Stimulated activated naive CD4-positive, alpha-beta T cell (primary cell): ENCODE data around the gene SURF1.
A peak's percentile ranks its signal among the peaks of the same experiment; 100 is the strongest.
"Not testable (repeated sequence)": the region's sequence is repeated elsewhere in the genome, so short reads cannot be mapped to it uniquely, and the experiment has no call there.

Experiments used
- DNase-seq, 6 experiments: peaks; one replicate each; lab custom pipeline; 2025; lab: John Stamatoyannopoulos, UW

SURF1 gene

DNA sequence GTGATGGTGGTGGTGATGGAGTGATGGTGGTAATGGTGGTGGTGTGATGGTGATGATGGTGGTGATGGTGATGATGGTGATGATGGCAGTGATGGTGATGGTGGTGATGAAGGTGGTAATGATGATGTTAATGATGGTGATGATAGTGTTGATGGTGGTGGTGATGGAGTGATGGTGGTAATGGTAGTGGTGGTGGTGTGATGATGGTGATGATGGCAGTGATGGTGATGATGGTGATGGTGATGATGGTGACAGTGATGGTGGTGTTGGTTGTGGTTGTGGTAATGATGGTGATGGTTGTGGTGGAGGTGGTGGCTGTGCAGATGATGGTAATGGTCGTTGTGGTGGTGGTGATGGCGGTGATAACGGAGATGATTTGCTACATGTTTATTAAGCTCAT is 27.2 kb upstream of the SURF1 start:
- DNase-seq, result no peak

DNA sequence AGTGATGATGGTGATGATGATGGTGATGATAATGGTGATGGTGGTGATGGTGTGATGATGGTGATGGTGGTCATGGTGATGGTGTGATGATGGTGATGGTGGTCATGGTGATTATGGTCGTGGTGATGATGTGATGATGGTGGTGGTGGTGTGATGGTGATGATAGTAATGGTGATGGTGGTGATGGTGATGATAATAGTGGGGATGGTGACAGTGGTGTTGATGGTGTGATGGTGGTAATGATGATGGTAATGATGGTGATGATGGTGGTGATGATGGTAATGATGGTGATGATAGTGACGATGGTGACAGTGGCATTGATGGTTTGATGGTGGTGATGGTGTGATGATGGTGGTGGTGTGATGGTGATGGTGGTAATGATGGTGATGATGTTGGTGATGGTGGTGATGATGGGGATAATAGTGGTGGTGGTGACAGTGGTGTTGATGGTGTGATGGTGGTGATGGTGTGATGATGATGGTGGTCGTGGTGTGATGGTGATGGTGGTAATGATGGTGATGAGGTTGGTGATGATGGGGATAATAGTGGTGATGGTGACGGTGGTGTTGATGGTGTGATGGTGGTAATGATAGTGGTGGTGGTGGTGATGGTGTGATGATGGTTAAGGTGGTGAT is 26.3 kb upstream of the SURF1 start:
- no peak for DNase-seq

DNA sequence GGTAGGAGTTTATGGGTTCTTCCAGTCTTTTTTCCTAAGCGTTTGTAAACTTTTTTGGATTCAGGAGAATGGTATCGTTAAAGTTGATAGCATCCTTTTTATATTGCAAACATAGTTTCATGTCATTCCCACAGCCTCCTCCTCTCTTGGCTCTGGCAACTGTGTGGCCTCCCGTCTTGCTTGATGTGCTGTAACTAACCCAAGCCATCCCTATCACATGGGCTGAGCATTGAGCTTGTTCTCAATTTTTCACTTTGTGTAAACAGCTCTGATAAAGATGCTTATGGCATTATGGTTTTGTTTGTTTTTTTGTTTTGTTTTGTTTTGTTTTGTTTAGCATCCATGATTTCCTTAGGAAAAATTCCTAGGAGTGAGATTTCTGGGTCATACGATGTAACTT is 24.4 kb upstream of the SURF1 start:
- no peak for DNase-seq

DNA sequence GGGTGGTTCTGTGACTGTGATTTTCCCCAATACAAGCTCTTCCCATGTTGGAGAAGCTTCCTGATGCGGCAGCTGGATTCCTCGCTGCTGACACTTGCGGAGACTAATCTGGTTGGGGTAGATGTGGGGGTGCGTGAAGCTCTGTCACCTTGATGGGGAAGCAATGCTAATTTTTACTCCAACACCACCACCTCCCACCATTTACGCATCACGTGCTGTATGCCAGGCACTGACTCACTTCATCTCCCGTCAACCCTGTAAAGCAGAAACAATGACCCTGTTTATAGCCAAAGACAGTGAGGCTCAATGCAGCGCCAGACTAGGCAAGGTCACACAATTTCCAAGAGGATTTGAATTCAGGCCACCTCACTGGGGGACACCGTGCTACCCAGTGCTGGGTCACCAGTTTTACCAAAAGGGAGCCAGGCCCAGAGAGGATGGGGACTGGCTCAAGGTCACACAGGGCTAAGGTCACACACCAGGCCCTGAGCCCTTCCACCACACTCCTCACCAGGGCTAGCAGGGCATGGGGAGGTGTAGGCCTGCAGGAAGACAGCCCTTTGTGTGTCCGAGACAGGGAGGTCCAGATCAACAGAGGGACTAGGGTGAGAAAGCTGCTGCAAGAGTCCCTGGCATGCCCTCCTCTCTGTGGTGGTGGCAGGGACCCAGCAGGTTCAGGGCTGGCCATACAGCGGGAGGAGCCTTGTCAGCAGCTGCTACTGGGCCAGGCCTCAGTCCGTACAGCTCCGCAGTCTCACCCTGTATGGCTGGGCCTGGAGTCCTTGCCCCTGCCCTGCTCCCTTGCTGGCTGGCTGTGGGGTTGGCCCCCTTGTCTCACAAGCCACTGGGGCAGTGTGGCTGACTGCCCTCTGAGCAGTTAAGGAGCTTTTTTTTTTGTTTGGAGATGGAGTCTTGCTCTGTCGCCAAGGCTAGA is 23.1 kb upstream of the SURF1 start:
- DNase-seq, result no peak

DNA sequence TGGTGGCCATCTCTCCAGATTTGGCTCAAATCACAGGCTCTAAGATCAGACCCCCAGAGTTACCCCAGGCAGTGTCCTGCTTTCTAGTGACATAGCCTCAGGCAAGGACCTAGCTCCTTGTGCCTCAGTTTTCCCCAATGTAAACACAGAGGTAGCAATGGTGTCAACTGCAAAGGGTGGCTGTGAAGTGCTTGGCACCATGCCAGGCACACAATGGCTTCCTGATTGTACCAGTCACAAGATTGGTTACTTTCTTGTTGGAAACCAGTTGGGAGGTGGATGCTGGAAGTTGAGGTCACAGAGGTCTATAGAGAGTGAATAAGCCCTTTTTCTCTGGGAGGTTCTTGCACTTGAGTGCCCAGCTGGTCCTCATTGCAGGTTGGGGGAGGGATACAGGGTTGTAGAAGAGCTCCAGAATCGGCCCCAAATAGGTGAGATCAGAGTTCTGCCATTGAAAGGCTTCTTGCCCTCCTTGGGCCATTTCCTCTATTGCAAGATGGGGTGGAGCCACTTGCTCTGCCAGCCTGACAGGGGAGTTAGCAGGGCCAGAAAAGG is 22.2 kb upstream of the SURF1 start:
- DNase-seq, result no peak

DNA sequence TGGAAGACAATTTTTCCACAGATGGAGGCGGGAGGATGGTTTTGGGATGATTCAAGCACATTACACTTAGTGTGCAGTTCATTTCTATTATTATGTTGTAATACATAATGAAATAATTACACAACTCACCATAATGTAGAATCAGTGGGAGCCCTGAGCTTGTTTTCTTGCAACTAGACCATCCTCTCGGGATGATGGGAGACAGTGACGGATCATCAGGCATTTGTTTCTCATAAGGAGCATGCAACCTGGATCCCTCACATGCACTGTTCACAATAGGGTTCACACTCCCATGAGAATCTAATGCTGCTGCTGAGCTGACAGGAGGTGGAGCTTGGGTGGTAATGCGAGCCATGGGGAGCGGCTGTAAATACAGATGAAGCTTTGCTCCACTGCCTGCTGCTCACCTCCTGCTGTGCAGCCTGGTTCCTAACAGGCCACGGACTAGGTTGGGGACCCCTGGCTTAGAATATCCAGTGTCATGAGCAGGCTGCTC is 21.5 kb upstream of the SURF1 start:
- DNase-seq, result no peak

DNA sequence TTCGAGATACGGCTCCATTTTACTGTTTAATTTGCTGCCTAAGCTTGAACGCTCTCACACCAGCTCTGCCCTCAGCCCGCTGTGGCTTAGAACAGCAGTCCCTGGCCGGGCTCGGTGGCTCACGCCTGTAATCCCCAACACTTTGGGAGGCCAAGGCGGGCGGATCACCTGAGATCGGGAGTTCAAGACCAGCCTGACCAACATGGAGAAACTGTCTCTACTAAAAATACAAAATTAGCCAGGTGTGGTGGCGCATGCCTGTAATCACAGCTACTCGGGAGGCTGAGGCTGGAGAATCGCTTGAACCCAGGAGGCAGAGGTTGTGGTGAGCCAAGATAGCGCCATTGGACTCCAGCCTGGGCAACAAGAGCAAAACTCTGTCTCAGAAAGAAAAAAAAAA is 21.0 kb upstream of the SURF1 start:
- not testable (repeated sequence) for DNase-seq

DNA sequence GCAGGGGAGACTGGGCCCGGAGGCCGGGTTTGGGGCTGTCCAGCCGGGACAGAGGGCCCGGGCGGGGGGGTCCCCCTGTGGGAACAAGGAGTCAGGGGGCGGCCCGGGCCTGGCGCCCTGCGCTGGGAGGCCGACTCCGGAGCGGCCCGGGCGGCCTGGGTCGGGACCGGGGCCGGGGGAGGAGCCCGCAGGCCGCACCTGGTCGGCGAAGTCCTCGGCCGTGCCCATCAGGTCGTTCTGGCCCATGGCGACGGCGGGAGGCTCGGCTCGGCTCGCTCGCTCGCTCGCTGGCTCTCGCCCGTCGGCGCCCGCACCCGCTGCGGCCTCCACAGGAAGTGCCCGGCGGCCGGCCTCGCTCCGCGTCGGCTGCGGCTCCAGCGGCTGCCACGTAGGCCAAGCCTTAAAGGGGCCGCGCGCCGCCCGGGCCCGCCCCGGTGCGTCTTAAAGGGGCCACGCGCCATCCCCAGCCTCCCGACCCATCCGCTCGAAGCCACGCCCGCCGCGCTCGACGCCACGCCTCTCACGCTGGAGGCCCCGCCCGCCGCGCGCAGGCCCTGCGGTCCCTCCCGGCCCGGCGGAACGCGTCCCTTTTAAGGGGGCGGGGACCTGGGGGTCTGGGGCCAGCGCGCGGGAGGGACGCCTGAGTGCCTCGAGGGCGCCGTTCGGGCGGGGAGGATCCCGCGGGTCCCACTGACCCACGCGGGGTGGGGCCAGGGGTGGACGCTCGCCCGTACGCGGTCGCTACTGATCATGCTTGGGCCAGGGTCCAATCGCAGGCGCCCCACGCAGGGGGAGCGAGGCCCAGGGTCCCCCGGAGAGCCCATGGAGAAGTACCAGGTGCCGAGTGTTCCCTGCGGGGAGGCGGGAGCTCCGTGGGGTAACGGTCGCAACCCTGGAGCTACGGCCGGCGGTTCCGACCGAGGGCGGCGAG is 19.7 kb upstream of the SURF1 start, which contains the start of the genes STKLD1 and SURF4:
Gene STKLD1 (plus strand): TSS at position 643 of the 931 bp plus-strand sequence. CDS start 108 bp downstream, at position 751.
Gene SURF4 (minus strand): TSS at position 337 of the 931 bp plus-strand sequence. CDS start 91 bp downstream, at position 246.
- peak; percentile 83 to 93 (median 90) for DNase-seq

DNA sequence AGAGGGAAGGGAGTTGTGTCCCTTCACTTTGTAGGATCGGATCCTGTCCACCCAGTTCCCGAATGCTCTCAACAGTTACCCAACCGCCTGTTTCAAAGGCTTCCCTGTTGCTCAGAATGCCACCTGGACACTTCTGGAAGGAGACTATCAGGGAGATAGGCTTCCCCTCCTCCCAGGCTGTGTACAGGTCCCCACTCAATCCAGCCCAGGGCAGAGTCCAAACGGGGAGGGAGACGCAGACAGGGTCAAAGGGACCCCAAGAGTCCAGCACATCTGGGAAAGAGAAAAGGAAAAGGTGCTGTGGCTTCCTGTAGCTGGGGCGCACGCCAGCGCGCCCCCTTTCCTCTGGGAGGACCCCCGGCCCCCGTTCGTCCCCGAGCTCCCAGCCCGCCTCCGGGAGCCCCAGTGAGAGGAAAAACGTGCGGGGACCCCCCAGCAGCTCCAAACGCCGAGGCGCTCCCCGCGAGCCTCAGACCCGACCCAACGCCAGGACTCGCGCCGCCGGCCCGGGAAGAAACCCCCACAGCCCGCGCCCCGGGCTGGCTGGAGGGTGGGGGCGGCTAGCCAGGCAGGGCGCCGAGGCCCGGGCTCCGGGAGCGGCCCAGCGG is 18.9 kb upstream of the SURF1 start:
- peak in 1 of 6 experiments; percentile 27 for DNase-seq

DNA sequence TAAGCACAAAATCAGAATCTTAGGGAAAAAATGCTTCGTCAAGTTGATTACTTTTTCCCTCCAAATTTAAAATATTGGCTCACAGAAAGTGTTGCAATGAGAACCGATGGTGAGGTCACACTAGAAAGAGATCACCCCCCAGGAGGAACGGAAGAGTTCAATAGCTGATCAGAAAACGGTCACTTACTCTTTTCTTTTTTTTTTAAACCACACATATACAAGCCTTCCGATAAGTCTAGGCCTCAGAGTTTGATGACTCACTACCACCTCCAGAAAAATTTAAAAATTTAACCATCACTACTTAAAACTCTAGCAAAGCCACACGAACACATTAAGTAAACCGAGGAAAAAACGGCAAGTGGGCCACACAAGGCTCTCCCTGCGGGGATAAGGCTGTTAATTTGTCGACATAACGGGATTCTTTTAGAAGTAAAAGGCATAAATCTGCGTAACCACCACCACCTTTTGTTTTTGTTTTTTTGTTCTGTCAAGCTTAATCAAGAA is 18.4 kb upstream of the SURF1 start:
- no peak for DNase-seq

DNA sequence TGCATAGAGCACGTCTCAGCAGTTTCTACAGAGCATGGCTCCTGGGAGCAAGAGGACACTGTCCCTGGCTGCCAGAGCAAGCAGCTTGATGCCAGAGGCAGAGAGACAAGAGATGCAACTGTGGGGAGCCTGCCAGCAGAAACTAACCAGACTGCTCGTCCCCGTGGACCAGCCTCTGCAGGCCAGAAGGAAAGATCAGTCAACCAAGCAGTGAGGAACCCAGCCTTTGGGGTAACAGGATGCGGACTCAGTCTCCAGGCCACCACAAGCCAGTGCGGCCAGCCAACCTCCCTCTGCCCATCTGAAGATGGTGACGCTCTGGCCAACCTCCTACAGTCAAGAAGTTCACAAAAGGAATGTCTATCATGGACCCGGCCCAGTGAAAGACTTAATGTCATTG is 15.9 kb upstream of the SURF1 start:
- no peak for DNase-seq

DNA sequence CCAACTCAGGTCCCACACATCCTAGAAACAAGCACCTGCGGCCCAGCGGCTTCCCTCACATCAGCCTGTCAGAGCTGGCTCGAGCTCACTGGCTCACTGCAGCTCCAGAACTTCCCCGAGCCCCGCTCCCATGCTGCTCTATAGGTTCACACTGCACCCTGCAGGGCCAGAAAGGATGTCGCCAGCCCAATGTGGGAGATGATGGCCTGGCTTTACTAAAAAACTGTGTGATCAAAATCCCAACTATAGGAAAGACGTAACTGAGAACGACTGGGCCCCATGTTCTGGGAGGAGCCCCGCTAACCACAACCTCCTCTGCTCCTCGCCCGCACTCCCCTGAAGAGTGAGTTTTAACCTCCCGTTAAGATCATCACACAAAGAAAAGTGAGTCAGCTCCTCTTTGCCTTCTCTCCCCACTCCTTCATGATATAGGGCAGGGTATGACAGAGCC is 15.0 kb upstream of the SURF1 start:
- DNase-seq, result peak; percentile 48 to 78 (median 64)

DNA sequence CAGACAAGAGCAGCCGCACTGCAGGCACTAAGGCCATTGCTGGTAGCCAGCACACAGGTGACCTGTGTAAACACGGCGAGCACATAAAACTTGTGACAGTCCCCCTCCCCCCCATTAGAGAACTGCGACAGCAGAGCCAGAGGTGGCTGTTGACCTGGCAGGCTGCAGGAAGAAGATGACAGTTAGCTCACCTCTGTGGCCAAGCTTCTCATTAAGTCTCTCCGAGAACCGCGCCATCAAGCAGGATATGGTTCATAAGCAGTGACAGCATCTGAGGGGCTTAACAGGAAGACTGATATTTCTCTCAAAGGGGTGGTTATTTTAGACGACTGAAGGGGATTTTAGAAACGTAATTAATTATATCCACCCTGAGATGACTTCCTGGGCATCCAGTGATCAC is 14.4 kb upstream of the SURF1 start:
- DNase-seq, result peak in 3 of 6 experiments; percentile 42 to 56 (median 44)

DNA sequence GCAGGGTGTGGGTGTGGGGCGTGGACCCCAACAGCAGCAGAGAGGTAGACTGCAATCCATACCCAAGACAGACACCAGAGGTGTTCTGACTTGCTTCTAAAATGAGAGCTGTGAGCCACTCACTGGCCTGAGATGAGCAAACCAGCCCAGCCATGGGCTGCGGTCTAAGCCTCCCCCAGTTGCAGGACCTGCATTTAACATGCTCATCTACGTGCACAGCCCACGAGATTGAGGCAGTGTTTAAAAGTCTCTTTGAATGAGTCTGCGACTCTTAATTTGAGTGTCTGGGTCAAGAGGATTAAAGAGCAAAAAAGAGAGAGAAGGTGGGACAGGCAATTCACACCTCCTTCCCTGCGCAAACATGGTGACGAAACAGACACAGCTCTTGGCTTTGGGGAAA is 13.6 kb upstream of the SURF1 start:
- no peak for DNase-seq

DNA sequence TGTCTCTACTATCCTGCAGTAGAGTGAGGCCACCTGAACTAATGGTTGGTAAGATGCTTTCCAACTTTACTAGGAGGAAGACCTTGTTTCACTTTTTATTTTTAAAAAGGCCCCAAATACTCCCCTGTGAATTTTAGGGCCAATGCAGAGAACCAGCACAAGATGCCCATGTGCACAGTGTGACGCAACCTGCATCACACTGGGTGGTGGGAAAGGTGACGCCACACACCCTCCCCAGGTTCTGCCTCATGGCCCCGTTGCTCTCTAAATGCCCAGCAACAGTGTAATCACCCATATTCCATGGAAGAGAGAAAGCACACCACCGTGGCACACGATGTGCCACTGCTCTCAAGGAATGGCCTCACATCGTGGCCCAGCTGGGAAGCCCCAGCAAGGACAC is 13.1 kb upstream of the SURF1 start:
- no peak for DNase-seq

DNA sequence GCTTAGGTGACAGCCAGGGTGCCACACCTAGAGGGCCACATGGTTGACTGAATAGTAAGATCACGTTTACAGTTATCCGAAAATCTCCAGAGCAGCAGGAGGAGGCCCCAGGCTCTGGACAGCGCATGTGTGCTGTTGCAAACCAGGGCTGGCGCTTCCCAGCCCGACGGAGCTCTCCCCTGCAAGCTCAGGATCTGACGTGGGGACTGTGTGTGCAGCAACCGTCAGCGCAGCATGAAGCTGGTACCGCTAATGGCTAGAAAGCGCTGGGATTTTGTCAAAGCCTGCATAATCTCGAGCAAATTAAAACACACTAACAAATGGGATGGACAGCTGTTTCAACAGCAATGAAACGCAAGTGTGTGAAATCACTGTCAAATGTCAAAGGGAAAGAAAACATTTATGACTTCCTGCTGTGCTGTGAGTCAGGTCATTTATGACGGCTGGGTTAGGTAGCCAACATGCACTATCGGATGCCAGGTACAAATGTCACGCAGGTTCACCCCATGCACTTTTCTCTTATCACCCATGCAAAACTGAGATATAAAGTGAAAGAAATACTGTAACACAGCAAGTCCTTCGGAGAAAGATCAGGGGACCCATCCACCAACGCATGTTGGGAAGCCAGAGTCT is 12.1 kb upstream of the SURF1 start:
- DNase-seq, result no peak

DNA sequence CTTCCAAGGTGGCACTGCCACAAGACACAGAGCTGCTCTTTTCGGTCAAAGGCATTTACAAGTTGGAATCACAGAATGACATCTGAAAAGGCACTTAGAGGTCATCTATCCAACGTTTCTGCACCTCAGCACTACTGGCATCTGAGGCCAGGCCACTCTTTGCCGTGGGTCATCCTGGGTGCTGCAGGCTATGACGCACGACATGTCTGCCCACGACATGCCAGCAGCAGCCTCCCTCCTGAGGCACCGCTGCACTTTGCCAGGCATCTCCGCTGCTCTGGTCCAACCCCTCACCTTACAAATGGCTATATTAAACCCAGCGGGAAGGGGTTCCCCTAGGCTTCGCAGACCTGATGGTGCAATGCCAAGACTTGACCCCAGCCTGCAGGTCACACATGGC is 11.5 kb upstream of the SURF1 start:
- no peak for DNase-seq

DNA sequence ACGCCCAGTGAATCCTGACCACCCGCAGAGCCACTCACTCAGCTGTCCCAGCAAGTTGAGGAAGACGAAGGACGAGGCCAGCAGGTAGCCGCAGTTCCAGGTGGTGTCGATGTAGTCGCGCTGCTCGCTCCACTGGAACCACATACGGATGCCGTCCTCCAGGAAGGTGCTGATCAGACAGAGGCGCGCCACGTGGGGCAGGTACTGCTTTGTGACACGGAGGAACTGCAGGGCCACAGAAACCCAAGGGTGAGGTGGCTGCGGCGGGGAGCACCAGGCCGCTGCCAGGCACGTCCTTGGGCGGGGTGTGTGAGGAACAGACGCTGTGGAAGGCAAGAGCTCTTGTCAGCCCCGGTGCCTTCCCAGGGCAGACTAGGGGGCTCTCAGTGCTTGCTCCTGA is 10.9 kb upstream of the SURF1 start:
- DNase-seq, result no peak

DNA sequence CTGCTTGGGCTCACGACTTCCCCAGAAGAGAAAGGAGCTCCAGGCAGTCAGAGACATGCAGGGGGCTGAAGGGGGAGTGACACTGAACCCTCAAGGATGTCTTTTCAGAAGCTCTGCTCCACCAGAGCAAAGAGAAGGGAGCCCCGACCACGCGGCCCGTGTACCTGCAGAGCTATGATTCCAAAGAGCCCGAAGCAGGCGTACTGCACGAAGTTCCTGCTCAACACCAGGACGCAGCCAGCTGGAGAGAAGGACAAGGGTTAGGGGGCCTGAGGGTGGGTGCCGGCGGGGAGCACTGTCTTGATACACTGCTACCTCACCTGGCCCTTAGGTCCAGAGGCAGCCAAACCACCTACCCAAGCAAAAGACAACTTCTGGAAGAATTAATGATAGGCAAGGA is 10.1 kb upstream of the SURF1 start:
- DNase-seq, result no peak

DNA sequence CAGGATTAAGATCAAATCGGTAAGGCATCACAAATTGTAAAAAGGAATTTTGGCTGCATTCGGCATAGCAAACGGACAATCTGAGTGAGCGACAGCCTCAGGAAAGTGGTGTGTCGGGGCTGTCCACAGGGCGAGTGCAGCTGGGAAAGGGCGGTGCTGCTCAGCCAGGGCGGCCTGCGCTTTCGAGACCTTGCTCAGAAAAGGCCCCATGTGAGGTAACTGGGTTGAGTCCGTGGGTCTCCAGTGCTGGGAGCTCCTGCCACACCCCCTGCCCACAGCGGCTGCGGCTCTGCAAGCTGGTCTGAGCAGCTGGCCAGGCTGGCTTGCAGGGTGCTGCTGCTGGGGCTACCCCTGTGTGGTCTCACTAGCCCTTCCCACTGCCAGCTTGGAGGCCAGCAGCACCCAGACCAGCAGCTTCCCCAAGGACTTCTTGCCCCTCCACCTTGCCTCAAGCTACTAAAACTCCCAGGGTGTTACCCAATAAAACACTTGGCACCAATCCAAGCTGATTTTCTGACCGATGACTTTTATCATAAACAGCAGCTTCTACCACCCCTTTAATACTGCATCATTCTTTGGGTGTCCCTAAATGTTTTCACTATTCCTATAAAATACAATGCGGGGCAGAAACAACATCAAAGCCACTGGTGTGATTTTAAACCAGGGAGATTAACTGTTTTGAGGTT is 6.2 kb upstream of the SURF1 start:
- DNase-seq, result no peak
